ENCODE data around the gene ITPA. TPM values are rescaled to one million over a fixed set of nuclear protein-coding genes. Genes with fewer than 3 reads are reported as not detected.

Gene ITPA
- total and polyA plus RNA-seq, 2 of the 8 experiments (the other 6 are each of a cell fraction or from before 2014, with no cell fraction given): 88.2 to 94.0 TPM

- Histone ChIP-seq H2BK120ac (replicated peaks; ENCODE audit: low read depth, low read length) (no peak overlapping the region), H4K20me1 (replicated peaks in 1 of 2; ENCODE audit: control insufficient read depth in 1 of 2, insufficient read depth in 2 of 2, low read length in 2 of 2) (no peaks in the 10 kb centered on the region), H3K9ac (replicated peaks in 1 of 4; ENCODE audit: extremely low read depth in 1 of 4, low read depth in 3 of 4, low read length in 3 of 4) (no peak overlapping the region), H3K23me2 (ENCODE audit: low read depth, low read length) (no peaks in the 10 kb centered on the region), H2AFZ (ENCODE audit: low read length) (no peak overlapping the region), H4K91ac (replicated peaks; ENCODE audit: insufficient read length, low read length) (no peak overlapping the region), H3K36me3 (ENCODE audit: control insufficient read depth in 2 of 4, insufficient read depth in 4 of 4, low read length in 3 of 4) (peaks cover 0 to 4% (median 0%) of the 10 kb centered on the region in 4 experiments; a peak in 1 of 8 replicates), H3K79me2 (ENCODE audit: control insufficient read depth in 1 of 2, insufficient read depth in 2 of 2, low read length in 2 of 2) (no peaks in the 10 kb centered on the region), H3K4ac (replicated peaks; ENCODE audit: insufficient read length, low read depth, low read length) (no peak overlapping the region), H3K18ac (ENCODE audit: extremely low read depth, low read length) (no peak overlapping the region), H3K79me1 (ENCODE audit: low read depth, low read length) (no peaks in the 10 kb centered on the region), H3K4me3 (ENCODE audit: extremely low read depth in 1 of 4, insufficient read depth in 2 of 4, low read depth in 3 of 4, low read length in 4 of 4) (no peak overlapping the region), H2BK12ac (ENCODE audit: low read depth, low read length) (no peak overlapping the region), H3K23ac (ENCODE audit: insufficient read length) (no peak overlapping the region), H3K27ac (ENCODE audit: low read depth, low read length) (no peak overlapping the region), H3K27me3 (replicated peaks in 1 of 4; ENCODE audit: control insufficient read depth in 3 of 4, extremely low read depth in 1 of 4, insufficient read depth in 3 of 4, low read length in 3 of 4) (no peaks in the 10 kb centered on the region), H3K14ac (ENCODE audit: insufficient read length) (no peak overlapping the region), H2BK5ac (ENCODE audit: low read depth, low read length) (no peak overlapping the region), H4K5ac (ENCODE audit: insufficient read length, low read depth, low read length) (no peak overlapping the region), H3K4me2 (ENCODE audit: insufficient read depth in 1 of 2, low read depth in 2 of 2, low read length in 2 of 2) (no peak overlapping the region), H3K9me3 (ENCODE audit: insufficient read depth in 2 of 2, low read depth in 1 of 2, low read length in 1 of 2) (no peaks in the 10 kb centered on the region), H2AK5ac (ENCODE audit: low read depth, low read length) (no peak overlapping the region), H3K4me1 (replicated peaks in 1 of 4; ENCODE audit: control insufficient read depth in 3 of 4, insufficient read depth in 4 of 4, low read length in 3 of 4) (no peaks in the 10 kb centered on the region), H2BK15ac (ENCODE audit: low read length) (no peak overlapping the region), H2BK20ac (ENCODE audit: low read length) (no peak overlapping the region), H4K8ac (ENCODE audit: extremely low read depth, insufficient read depth, low read length) (no peak overlapping the region), H3K56ac (replicated peaks; ENCODE audit: insufficient read length, low read depth, low read length) (no peak overlapping the region)
- ChIA-PET CTCF (ENCODE audit: partially characterized antibody) (interaction anchor here (0.8 to 10.5 kb wide), 4 partner anchors 8 to 61 kb away, joined by 3 to 158 read pairs (median 6); no protein-coding TSS in a partner anchor), POLR2A (ENCODE audit: partially characterized antibody) (interaction anchor here (0.5 to 1.5 kb wide), 2 partner anchors 31 to 39 kb away, joined by 3 to 4 read pairs; no protein-coding TSS in a partner anchor)
- DNase-seq (ENCODE audit: low read depth in 1 of 2, low spot score in 2 of 2) (no peak), FAIRE-seq (no peak)
- TF ChIP-seq MAFK (IDR thresholded peaks at IDR 0.05; ENCODE audit: low read depth, low read length): no peak
- TF ChIP-seq, protein P1, sequence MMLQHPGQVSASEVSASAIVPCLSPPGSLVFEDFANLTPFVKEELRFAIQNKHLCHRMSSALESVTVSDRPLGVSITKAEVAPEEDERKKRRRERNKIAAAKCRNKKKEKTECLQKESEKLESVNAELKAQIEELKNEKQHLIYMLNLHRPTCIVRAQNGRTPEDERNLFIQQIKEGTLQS (IDR thresholded peaks at IDR 0.05; ENCODE audit: insufficient read depth, low read depth, low read length): no peak
- TF ChIP-seq HDAC6 (IDR thresholded peaks at IDR 0.05; ENCODE audit: low read depth, low read length): no peak
- TF ChIP-seq SP2 (IDR thresholded peaks at IDR 0.05; ENCODE audit: low read length): no peak
- no peak for TF ChIP-seq ASH2L (IDR thresholded peaks at IDR 0.05; ENCODE audit: low read length)
- no peak for TF ChIP-seq BACH1 (IDR thresholded peaks at IDR 0.05; ENCODE audit: low read length)
- TF ChIP-seq JUND (IDR thresholded peaks at IDR 0.05; ENCODE audit: low read length): no peak
- no peak for TF ChIP-seq JUN (IDR thresholded peaks at IDR 0.05; ENCODE audit: low read depth, low read length)
- 86% methylated on average over 5 of the region's 5 CpGs; no CpG with 5 or more reads in 1 of the 2 experiments for WGBS, 2 experiments (ENCODE audit: extremely low coverage in 1 of 2, insufficient coverage in 1 of 2, insufficient read length in 1 of 2, insufficient replicate concordance in 2 of 2, low coverage in 1 of 2, low lambda C conversion rate in 2 of 2, missing lambda C conversion rate in 1 of 2)
These were observed 46.4 kb downstream of the ITPA start for GRCh38 chr20:3255728-3256127.
